K562 (cell line): ENCODE measurements around the gene GPNMB. TPM values are rescaled to one million over a fixed set of nuclear protein-coding genes. Genes with fewer than 3 reads are reported as not detected.
A peak's percentile ranks its signal among the peaks of the same experiment; 100 is the strongest.

Experiments
- ATAC-seq: fragments of 200-7000 bp; cut with Tn5 transposase; 3 replicates; pipeline ENCODE4 v1.9.1; 2020; ENCODE audit warnings: moderate library complexity
- BruUV-seq: library from RNA; stranded (reverse); fragments of 400-500 nt; replicated peaks from 2 replicates; lab custom pipeline; 2021; lab: Mats Ljungman, UMichigan
- CTCF ChIA-PET: fragments of 300-600 bp; formaldehyde crosslinking; extraction: SDS; loops from one replicate; lab custom pipeline; 2021; ENCODE audit warnings: low intra/inter-chr PET ratio; lab: Yijun Ruan, JAX
- POLR2A ChIA-PET: fragments of 300-600, 350-650 bp; sonication (Branson Sonifier 250); formaldehyde crosslinking; extraction: SDS; loops from one replicate; lab custom pipeline; 2021; ENCODE audit warnings: antibody characterized with exemption, inconsistent platforms; lab: Yijun Ruan, JAX
- DNase-seq, 4 experiments: peaks; one replicate each; pipeline versions ENCODE4 v3.0.0 to v3.0.0-alpha.2; 2011 to 2018; ENCODE audit warnings: low spot score in 3 of 4, mixed read lengths in 3 of 4; ENCODE audit errors: extremely low read depth in 1 of 4
- FAIRE-seq: peaks from 2 replicates; lab custom pipeline; 2011; peaks lifted over from hg19 to GRCh38; lab: Jason Lieb, UNC
- H2AFZ ChIP-seq: 2 replicates; pipeline ENCODE4 v1.6.0; 2011; ENCODE audit warnings: low read depth, low read length, control low read depth, inconsistent platforms
- H3K27ac ChIP-seq: fragments of 200-600 bp; 3 replicates; pipeline ENCODE4 v1.8.0; 2011; ENCODE audit warnings: low read depth, mild to moderate bottlenecking, control low read depth, inconsistent platforms, low read length, moderate library complexity, mixed read lengths; ENCODE audit errors: extremely low read depth
- H3K27me3 ChIP-seq, 2 experiments: fragments of 300-600 bp in 1 of 2; 2 replicates in 1 of 2; 3 replicates in 1 of 2; pipeline versions ENCODE4 v1.6.0 to v1.8.0; 2011; ENCODE audit warnings: inconsistent platforms in 2 of 2, low read length in 2 of 2, mild to moderate bottlenecking in 1 of 2, mixed read lengths in 1 of 2, moderate library complexity in 1 of 2; ENCODE audit not compliant: control insufficient read depth in 2 of 2, insufficient read depth in 2 of 2
- H3K36me3 ChIP-seq: fragments of 300-600 bp; 3 replicates; pipeline ENCODE4 v1.8.0; 2011; ENCODE audit warnings: mild to moderate bottlenecking, low read length, inconsistent platforms; ENCODE audit not compliant: control insufficient read depth, insufficient read depth
- H3K4me1 ChIP-seq, 2 experiments: fragments of 200-600 bp in 1 of 2; replicated peaks in 1 of 2; 2 replicates in 1 of 2; 3 replicates in 1 of 2; pipeline versions ENCODE4 v1.5.1 to v1.8.0; 2011; ENCODE audit warnings: inconsistent platforms in 2 of 2, low read length in 2 of 2, mild to moderate bottlenecking in 1 of 2, mixed read lengths in 1 of 2, moderate library complexity in 1 of 2; ENCODE audit not compliant: control insufficient read depth in 2 of 2, insufficient read depth in 2 of 2
- H3K4me2 ChIP-seq: 2 replicates; pipeline ENCODE4 v1.6.1; 2011; ENCODE audit warnings: low read length, control low read depth, inconsistent platforms, mixed read lengths; ENCODE audit not compliant: insufficient read depth
- H3K4me3 ChIP-seq: fragments of 200-600 bp; sonication (generic), shearing (Covaris generic); 2 replicates; pipeline ENCODE4 v1.5.1; 2016; ENCODE audit warnings: control low read depth, inconsistent platforms
- H3K79me2 ChIP-seq: fragments of 200-600 bp; 3 replicates; pipeline ENCODE4 v1.8.0; 2011; ENCODE audit warnings: low read length, inconsistent platforms; ENCODE audit not compliant: control insufficient read depth, insufficient read depth
- H3K9ac ChIP-seq, 2 experiments: 2 replicates each; pipeline versions ENCODE4 v1.6.0 to v1.6.1; 2011; ENCODE audit warnings: low read depth in 2 of 2, low read length in 2 of 2, control low read depth in 1 of 2, inconsistent platforms in 1 of 2, mild to moderate bottlenecking in 1 of 2, mixed read lengths in 1 of 2; ENCODE audit not compliant: insufficient read depth in 1 of 2
- H3K9me1 ChIP-seq: one replicate; pipeline ENCODE4 v1.6.0; 2011; ENCODE audit warnings: inconsistent platforms, mild to moderate bottlenecking, low read length, moderate library complexity; ENCODE audit not compliant: control insufficient read depth, insufficient read depth
- H3K9me3 ChIP-seq: replicated peaks from 2 replicates; pipeline ENCODE4 v1.5.1; 2011; ENCODE audit warnings: low read depth, low read length, inconsistent platforms; ENCODE audit not compliant: control insufficient read depth, insufficient read depth
- H4K20me1 ChIP-seq: replicated peaks from 2 replicates; pipeline ENCODE4 v1.6.1; 2011; ENCODE audit warnings: low read length, inconsistent platforms, mixed read lengths; ENCODE audit not compliant: control insufficient read depth, insufficient read depth
- BRF1 ChIP-seq: IDR thresholded peaks from 3 replicates; pipeline ENCODE4 v1.6.1; 2011; ENCODE audit warnings: borderline replicate concordance, mild to moderate bottlenecking; ENCODE audit not compliant: insufficient read length; ENCODE audit errors: extremely low read depth
- CGGBP1 ChIP-seq: fragments of 250-450 bp; sonication (Bioruptor Pico); IDR thresholded peaks from 2 replicates; pipeline ENCODE4 v1.9.0; 2021; ENCODE audit warnings: mild to moderate bottlenecking
- ELF1 ChIP-seq: fragments of 200-800 bp; sonication (Bioruptor generic); IDR thresholded peaks from 2 replicates; pipeline ENCODE4 v1.6.1; 2016; ENCODE audit warnings: missing genetic modification characterization, missing compliant biosample characterization
- GATAD2A ChIP-seq: fragments of 450-650 bp; IDR thresholded peaks from 2 replicates; pipeline ENCODE4 v1.6.1; 2017
- HDAC2 ChIP-seq: fragments of 450-650 bp; IDR thresholded peaks from 2 replicates; pipeline ENCODE4 v1.6.1; 2016; ENCODE audit warnings: mild to moderate bottlenecking
- NCOR1 ChIP-seq: fragments of 450-650 bp; IDR thresholded peaks from 2 replicates; pipeline ENCODE4 v1.6.1; 2016; ENCODE audit warnings: mild to moderate bottlenecking, moderate library complexity
- PML ChIP-seq: IDR thresholded peaks from 2 replicates; pipeline ENCODE4 v1.6.1; 2012; ENCODE audit warnings: low read length, inconsistent platforms
- SMAD3 ChIP-seq: fragments of 450-650 bp; formaldehyde crosslinking; conservative IDR thresholded peaks from 2 replicates; pipeline ENCODE4 v1.4.0; 2020; ENCODE audit warnings: mild to moderate bottlenecking
- SRSF3 ChIP-seq: fragments of 200-400 bp; formaldehyde crosslinking; IDR thresholded peaks from 2 replicates; pipeline ENCODE4 v1.6.1; 2016; ENCODE audit warnings: mild to moderate bottlenecking, low read length, moderate library complexity; ENCODE audit not compliant: insufficient read depth
- SRSF9 ChIP-seq: fragments of 200-400 bp; formaldehyde crosslinking; IDR thresholded peaks from 2 replicates; pipeline ENCODE4 v1.6.1; 2017; ENCODE audit warnings: low read depth, low read length, borderline replicate concordance
- TEAD2 ChIP-seq: fragments of 450-650 bp; IDR thresholded peaks from 2 replicates; pipeline ENCODE4 v1.6.1; 2016; ENCODE audit warnings: missing genetic modification characterization, control low read depth, missing compliant biosample characterization
- U2AF1 ChIP-seq: fragments of 200-400 bp; formaldehyde crosslinking; optimal IDR thresholded peaks from 2 replicates; pipeline ENCODE3; 2017; ENCODE audit warnings: mild to moderate bottlenecking, low read depth, low read length, moderate library complexity
- ZEB2 ChIP-seq: fragments of 450-650 bp; IDR thresholded peaks from 2 replicates; pipeline ENCODE4 v1.6.1; 2016
- ZNF134 ChIP-seq: fragments of 250-450 bp; sonication (Bioruptor Pico); conservative IDR thresholded peaks from 2 replicates; pipeline ENCODE4 v1.4.0; 2020
- ZNF140 ChIP-seq: fragments of 250-450 bp; sonication (Bioruptor Pico); IDR thresholded peaks from 2 replicates; pipeline ENCODE4 v1.8.0; 2021; ENCODE audit warnings: moderate library complexity, mild to moderate bottlenecking, inconsistent platforms
- WGBS: fragments of 100-300 bp; shearing (Covaris generic); methylation state at CpG from one replicate; pipeline ENCODE4 v1.1.6; 2016; ENCODE audit warnings: low coverage, mixed read lengths; ENCODE audit not compliant: insufficient coverage; ENCODE audit errors: missing lambda C conversion rate; 5-methylcytosine and 5-hydroxymethylcytosine counted together
- in situ Hi-C: fragments of 300-500 bp; cut with MboI; formaldehyde crosslinking; loops from 4 replicates; pipeline ENCODE4 v1.15.0; 2018; ENCODE audit warnings: inconsistent platforms, mixed read lengths
- intact Hi-C: fragments of 100-400 bp; cut with micrococcal nuclease; formaldehyde crosslinking; loops from 2 replicates; pipeline ENCODE4 v1.14.2; 2022
- polyA plus RNA-seq, 8 experiments: library from polyadenylated mRNA; depleted of rRNA in 4 of 8; stranded (reverse) in 5 of 8; unstranded in 3 of 8; fragments of >200 nt; fragmentation: Nextera tagmentation in 2 of 8; fragmentation: Illumina TruSeq in 1 of 8; extraction: Ambion mirVana in 2 of 8; extraction: Trizol in 1 of 8; gene quantifications; 2 replicates each; pipeline versions ENCODE4 v1.2.1 to v1.2.3, GENCODE V29; 2011 to 2014; ENCODE audit warnings: inconsistent platforms in 1 of 8, missing spikeins in 1 of 8
- total RNA-seq, 7 experiments: library from RNA; depleted of rRNA in 6 of 7; stranded (reverse); fragments of >200 nt in 6 of 7; fragmentation: Illumina TruSeq in 2 of 7; extraction: Trizol in 2 of 7; gene quantifications; 2 replicates each; pipeline versions ENCODE4 v1.2.1 to v1.2.3, GENCODE V29; 2011 to 2021; ENCODE audit warnings: low replicate concordance in 1 of 7
- TF ChIP-seq, protein P1 (sequence below): IDR thresholded peaks from 3 replicates; pipeline ENCODE4 v1.6.1; 2011; ENCODE audit warnings: borderline replicate concordance, mild to moderate bottlenecking; ENCODE audit not compliant: insufficient read length, insufficient read depth

Gene GPNMB
- total and polyA plus RNA-seq, 9 of the 15 experiments (the other 6 are each of a cell fraction or from before 2014, with no cell fraction given) = 0.15 to 0.72 (median 0.33) TPM

GRCh38 chr7:23292623-23293022, 46.0 kb downstream of the GPNMB start:
- 60% methylated on average over 4 of the region's 4 CpGs for WGBS
- H4K20me1 ChIP-seq = no peaks in the 10 kb centered on the region
- H3K27ac ChIP-seq = no peak overlapping the region
- ChIA-PET POLR2A (interaction anchor here (0.7 to 1.3 kb wide), 2 partner anchors 14 to 45 kb away, joined by 3 to 5 read pairs; no protein-coding TSS in a partner anchor), CTCF (no interaction called here)
- H3K4me1 ChIP-seq = no peaks in the 10 kb centered on the region
- no peaks in the 10 kb centered on the region for H3K9me3 ChIP-seq
- TF ChIP-seq BRF1 (no peak), NCOR1 (no peak), HDAC2 (no peak), ELF1 (tag) (no peak), ZEB2 (no peak), ZNF134 (no peak), PML (no peak), SRSF9 (no peak), GATAD2A (no peak), SRSF3 (no peak), TEAD2 (tag) (no peak), U2AF1 (no peak), SMAD3 (CRISPR knock-in tag) (no peak), CGGBP1 (CRISPR knock-in tag) (no peak), ZNF140 (no peak)
- TF ChIP-seq, protein P1, sequence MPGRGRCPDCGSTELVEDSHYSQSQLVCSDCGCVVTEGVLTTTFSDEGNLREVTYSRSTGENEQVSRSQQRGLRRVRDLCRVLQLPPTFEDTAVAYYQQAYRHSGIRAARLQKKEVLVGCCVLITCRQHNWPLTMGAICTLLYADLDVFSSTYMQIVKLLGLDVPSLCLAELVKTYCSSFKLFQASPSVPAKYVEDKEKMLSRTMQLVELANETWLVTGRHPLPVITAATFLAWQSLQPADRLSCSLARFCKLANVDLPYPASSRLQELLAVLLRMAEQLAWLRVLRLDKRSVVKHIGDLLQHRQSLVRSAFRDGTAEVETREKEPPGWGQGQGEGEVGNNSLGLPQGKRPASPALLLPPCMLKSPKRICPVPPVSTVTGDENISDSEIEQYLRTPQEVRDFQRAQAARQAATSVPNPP = no peak
- in situ Hi-C loops = no loop called here
- no peaks in the 10 kb centered on the region for H3K36me3 ChIP-seq
- no peak for FAIRE-seq
- ATAC-seq = no peak
- no TSS peak for BruUV-seq
- no peaks in the 10 kb centered on the region for H3K79me2 ChIP-seq
- H3K4me2 ChIP-seq = no peak overlapping the region
- no peaks in the 10 kb centered on the region for H3K27me3 ChIP-seq
- 0 out of 2 replicates have a peak overlapping the region, but pooled peaks have one; percentile 40 for H2AFZ ChIP-seq
- intact Hi-C loops = no loop called here
- no peak for DNase-seq
- H3K9ac ChIP-seq = no peak overlapping the region
- H3K9me1 ChIP-seq = no peaks in the 10 kb centered on the region
- no peak overlapping the region for H3K4me3 ChIP-seq
